AG09319 (cell line): ENCODE measurements around the gene IFI16.

Source experiments
- DNase-seq: peaks from one replicate; pipeline ENCODE4 v3.0.0-alpha.2; 2010; ENCODE audit warnings: low read depth; ENCODE audit errors: extremely low read depth
- TF ChIP-seq, protein P1 (sequence below): IDR thresholded peaks from 2 replicates; pipeline ENCODE4 v1.5.1; 2011; ENCODE audit warnings: low read depth, mild to moderate bottlenecking, inconsistent platforms, low read length, moderate library complexity

The IFI16 gene

DNA sequence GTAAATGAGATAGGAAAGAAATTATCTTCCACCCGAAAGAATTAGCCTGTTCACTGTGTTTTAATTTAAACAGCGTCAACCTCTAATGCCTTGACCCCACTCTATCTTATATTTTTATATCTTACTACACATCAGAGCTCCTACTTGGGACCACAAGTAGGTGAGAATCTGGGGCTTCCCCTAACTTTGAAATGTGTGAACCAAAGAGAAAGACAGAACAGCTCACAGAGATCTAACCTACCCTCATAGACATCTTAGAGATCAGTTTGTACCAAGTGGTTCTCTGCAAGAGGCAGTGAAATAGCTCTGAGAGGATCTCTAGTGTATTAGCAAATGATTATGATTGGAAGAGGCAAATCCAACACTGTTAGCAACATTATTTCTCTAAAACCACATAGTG, 31.0 kb upstream of the IFI16 start:
- DNase-seq, result no peak
- TF ChIP-seq, protein P1, sequence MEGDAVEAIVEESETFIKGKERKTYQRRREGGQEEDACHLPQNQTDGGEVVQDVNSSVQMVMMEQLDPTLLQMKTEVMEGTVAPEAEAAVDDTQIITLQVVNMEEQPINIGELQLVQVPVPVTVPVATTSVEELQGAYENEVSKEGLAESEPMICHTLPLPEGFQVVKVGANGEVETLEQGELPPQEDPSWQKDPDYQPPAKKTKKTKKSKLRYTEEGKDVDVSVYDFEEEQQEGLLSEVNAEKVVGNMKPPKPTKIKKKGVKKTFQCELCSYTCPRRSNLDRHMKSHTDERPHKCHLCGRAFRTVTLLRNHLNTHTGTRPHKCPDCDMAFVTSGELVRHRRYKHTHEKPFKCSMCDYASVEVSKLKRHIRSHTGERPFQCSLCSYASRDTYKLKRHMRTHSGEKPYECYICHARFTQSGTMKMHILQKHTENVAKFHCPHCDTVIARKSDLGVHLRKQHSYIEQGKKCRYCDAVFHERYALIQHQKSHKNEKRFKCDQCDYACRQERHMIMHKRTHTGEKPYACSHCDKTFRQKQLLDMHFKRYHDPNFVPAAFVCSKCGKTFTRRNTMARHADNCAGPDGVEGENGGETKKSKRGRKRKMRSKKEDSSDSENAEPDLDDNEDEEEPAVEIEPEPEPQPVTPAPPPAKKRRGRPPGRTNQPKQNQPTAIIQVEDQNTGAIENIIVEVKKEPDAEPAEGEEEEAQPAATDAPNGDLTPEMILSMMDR, result no peak

GRCh38 chr1:158979229-158979628, 30.5 kb upstream of the IFI16 start:
- DNase-seq, result no peak
- TF ChIP-seq, protein P1, result no peak

GRCh38 chr1:158983235-158983634, 26.5 kb upstream of the IFI16 start:
- TF ChIP-seq, protein P1, result no peak
- no peak for DNase-seq

DNA sequence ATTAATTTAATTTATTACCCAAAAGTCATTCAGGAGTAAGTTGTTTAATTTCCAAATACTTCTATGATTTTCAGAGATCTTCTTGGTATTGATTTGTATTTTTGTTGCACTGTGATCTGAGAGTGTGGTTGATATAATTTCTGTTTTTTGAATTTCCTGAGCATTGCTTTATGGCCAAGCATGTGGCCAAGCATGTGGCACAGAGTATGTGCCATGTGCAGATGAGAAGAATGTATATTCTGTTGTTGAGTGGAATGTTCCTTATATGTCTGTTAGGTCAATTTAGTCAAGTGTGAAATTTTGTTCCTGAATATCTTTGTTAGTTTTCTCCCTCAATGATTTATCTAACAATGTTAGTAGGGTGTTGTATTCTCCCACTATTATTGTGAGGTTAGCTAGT, 25.3 kb upstream of the IFI16 start:
- DNase-seq, result no peak
- TF ChIP-seq, protein P1, result no peak

DNA sequence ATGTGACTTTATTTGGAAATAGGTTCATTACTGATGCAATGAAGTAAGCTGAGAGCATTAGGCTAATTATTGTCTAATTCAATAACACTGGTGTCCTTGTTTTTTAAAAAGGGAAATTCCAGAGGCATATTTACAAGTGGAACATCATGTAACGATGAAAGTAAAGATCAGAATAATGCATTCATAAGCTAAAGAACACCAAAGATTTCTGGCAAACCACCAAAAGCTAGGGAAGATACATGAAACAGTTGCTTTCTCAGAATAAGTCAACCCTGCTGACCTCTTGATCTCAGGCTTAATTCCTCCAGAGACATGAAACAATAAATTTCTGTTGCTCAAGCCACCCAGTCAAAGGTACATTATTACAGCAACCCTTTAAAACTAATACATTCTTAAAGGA, 20.3 kb upstream of the IFI16 start:
- DNase-seq, result no peak
- TF ChIP-seq, protein P1, result no peak

GRCh38 chr1:158992787-158993312, 16.9 kb upstream of the IFI16 start:
- TF ChIP-seq, protein P1, result no peak

GRCh38 chr1:158996998-158997397, 12.7 kb upstream of the IFI16 start:
- no peak for DNase-seq
- TF ChIP-seq, protein P1, result no peak

More at GRCh38 chr1:158992787-158993312, 16.9 kb upstream of the IFI16 start:
- no peak for DNase-seq
